ENCODE data around the gene DRD3.

DNA sequence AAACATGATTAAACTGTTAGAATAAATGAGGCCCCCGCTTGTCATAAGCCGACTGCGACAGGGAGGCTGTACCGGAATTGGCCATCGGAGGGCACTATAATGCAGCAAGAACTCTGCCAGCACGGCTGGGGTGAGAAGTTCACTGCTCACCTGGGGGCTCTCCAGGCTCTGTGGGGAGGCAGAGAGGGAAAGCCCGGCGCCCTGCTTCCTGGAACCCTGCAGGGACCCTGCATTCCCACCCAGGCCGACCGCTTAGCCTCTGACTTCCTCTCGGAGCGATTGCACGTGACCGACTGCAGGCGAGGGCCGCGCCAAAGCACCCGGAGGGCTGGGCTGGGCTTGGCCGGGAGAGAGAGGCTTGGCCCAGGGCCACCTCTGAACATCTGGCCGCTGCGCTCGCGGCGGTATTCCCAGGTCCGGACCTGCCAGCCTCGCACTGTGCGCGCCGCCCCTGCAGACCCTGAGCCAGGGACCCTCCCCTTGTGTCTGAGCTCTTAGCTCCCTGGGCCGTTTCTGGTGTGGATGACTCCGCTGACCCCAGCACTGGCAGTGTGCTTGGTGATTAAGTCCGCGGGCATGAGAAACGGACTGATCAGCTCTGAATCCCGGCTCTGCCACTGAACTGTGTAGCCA lies 26.2 kb downstream of the DRD3 start:
- TF ChIP-seq POLR2A (IDR thresholded peaks at IDR 0.05; ENCODE audit: low read depth, low read length): no peak
- TF ChIP-seq, protein P1, sequence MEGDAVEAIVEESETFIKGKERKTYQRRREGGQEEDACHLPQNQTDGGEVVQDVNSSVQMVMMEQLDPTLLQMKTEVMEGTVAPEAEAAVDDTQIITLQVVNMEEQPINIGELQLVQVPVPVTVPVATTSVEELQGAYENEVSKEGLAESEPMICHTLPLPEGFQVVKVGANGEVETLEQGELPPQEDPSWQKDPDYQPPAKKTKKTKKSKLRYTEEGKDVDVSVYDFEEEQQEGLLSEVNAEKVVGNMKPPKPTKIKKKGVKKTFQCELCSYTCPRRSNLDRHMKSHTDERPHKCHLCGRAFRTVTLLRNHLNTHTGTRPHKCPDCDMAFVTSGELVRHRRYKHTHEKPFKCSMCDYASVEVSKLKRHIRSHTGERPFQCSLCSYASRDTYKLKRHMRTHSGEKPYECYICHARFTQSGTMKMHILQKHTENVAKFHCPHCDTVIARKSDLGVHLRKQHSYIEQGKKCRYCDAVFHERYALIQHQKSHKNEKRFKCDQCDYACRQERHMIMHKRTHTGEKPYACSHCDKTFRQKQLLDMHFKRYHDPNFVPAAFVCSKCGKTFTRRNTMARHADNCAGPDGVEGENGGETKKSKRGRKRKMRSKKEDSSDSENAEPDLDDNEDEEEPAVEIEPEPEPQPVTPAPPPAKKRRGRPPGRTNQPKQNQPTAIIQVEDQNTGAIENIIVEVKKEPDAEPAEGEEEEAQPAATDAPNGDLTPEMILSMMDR (IDR thresholded peaks at IDR 0.05; ENCODE audit: extremely low read depth in 1 of 2, insufficient read depth in 1 of 2, low read depth in 1 of 2, low read length in 2 of 2): peak; percentile 89 to 91
- TF ChIP-seq POLR2AphosphoS5 (IDR thresholded peaks at IDR 0.05; ENCODE audit: insufficient read depth, low read depth, low read length): peak; percentile 50
- no peak for TF ChIP-seq GATA2 (IDR thresholded peaks at IDR 0.05; ENCODE audit: insufficient read depth, insufficient read length, low read depth, low read length)
